GM19467 (cell line): ENCODE results near the gene TUBGCP4.

Experiments
- ATAC-seq: cut with Tn5 transposase; IDR thresholded peaks from one replicate; pipeline ENCODE4 v1.9.1; 2021; ENCODE audit warnings: mild to moderate bottlenecking, moderate library complexity; ENCODE audit not compliant: unreplicated experiment

TUBGCP4 gene

GRCh38 chr15:43403616-43404015, 32.7 kb downstream of the TUBGCP4 start:
- no peak for ATAC-seq

DNA sequence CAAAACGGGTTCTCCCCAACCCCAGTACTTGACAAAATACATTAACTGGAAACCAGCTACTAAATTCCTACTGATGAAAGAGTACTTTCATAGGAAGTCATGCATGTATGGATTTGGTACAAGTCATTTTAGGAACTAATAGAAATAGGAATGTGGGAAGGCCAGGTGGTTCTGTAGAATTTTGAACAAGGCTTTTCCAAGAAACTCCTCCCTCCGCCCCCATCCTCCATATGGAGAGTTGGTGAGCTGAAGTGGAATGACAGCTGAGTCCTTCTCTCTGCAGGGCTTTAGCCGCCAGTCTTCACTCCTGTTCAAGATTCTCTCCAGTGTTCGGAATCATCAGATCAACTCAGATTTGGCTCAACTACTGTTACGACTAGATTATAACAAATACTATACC, 33.2 kb downstream of the TUBGCP4 start:
- ATAC-seq, result no peak

- no peak for ATAC-seq
Measured at GRCh38 chr15:43406189-43406588, 35.3 kb downstream of the TUBGCP4 start.

DNA sequence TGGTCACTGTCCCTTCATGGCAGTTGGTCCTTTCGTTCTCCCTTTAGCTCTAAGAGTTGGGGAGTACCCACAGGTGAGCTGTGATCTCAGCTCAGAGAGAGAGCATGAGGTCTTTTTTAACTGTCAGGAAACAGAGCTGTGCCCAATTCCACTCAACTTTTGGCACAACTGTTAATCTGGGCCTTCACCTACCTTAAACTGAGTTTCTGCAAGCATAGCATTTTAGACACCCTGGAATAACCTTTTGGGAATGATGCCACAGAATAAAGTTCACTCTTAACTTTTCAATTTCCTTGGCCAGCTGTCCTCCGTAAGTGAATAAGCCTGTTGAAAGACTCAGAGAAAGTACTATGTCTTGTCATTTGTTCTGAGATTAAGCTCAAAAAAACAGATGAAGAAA, 35.9 kb downstream of the TUBGCP4 start:
- no peak for ATAC-seq

DNA sequence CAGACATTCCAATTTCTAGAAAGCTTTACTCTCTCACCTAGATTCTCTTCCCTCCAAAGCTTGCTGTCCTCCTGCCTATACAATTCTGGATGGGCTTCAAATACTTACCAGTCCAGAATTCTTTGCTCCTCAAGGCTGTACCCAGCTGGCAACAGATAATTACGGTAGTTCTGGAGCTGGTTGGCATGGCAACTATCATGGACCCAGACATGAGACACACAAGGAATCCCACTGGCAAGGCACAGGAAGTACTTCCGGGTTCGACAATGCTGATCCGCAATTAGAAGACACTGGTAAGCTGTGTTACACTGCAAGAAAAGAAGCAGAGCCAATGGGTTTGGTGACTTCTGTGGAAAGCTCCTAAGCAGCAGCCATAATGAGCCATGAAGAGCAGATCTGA, 37.9 kb downstream of the TUBGCP4 start:
- no peak for ATAC-seq

DNA sequence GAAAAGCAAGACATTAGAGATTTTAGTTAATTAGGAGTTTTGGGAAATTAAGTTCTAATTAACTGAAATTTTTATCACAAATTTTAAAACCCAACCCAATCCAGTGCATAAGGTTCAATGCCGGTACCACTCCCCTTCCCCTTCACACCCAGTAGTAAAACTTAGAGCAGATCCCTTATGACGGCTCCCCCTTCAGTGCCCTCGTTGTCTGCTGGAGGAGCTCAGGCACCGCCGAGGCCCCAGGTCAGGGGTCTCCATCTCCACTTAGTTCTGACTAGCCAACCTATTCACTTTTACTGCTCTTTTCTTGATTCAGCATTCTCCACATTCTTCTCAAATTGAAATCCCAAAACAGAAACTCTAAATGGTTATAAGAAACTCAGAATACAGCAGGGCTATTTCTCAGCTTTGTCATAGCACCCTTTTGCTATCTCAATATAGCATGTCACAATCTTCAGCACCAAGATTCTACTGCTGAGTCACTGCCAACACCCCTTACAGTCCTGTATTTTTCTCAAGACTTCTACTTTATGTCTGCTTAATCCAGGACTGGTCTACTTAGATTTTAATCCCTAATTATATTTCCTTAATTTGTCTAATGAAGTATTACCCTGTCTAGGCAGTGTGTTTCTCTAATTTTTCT, 39.8 kb downstream of the TUBGCP4 start:
- ATAC-seq, result no peak

GRCh38 chr15:43412096-43412495, 41.2 kb downstream of the TUBGCP4 start:
- no peak for ATAC-seq

- no peak for ATAC-seq
Measured at GRCh38 chr15:43414196-43414595, 43.3 kb downstream of the TUBGCP4 start.

DNA sequence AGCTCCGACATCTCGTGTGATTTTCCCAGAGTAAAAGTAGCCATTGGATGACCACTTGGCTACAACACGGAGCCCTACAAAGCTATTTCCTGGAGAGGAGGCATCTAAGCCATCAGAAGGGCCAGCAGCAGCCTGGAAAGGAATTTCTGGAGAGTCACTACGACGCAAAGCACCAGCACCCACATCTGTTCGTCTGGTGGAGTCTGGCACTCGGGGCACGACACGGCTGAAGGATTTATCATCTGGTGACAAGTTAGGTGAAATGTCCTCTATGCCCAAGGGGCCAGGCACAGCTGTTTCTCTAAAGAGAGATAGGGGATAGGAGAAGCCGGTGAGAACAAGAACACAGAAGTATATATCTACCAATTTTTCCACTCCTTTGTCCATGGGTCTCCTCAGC, 49.5 kb downstream of the TUBGCP4 start:
- ATAC-seq, result no peak

DNA sequence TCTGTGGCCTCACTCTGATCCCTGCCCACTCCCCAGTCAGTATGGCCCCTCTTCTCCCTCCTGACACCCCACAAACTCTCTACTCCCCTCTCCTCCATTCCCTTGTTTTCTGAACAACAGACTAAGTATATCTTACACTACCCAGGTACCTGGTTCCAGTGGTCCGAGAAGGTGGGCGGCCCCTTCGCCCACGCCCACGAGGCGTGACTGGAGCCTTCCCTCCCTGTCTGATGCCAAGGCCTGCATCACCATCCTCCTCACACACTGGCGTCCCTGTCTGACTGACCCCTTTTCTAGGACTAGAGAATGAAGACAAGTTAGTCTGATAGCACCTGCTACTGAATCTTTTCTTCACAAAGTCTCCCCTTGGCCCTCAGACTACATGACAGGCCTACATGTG, 50.0 kb downstream of the TUBGCP4 start:
- ATAC-seq, result no peak

- ATAC-seq, result no peak
Measured at GRCh38 chr15:43423793-43424192, 52.9 kb downstream of the TUBGCP4 start.

DNA sequence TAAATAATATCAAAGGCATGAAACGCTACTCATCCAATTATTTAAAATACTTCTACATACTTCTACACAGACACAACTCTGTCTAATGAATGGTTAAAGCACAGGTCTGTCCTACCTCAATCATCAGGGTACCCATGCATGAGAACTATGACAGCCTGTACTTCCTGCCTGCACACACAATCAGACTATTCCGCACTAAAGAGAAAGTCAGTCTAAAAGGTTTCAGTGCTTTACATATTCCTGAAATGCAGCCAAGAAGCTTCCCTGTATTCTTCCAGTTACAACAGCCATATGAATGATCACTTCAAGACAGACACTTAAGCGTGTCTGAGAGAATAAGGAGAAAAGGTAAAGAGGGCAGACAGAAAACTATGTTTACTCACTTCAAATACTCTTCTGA, 58.8 kb downstream of the TUBGCP4 start:
- ATAC-seq, result no peak

GRCh38 chr15:43433165-43433564, 62.3 kb downstream of the TUBGCP4 start:
- no peak for ATAC-seq

GRCh38 chr15:43433661-43434303, 62.9 kb downstream of the TUBGCP4 start:
- ATAC-seq, result no peak

- ATAC-seq, result no peak
Measured at GRCh38 chr15:43434446-43434845, 63.5 kb downstream of the TUBGCP4 start.

GRCh38 chr15:43436395-43436794, 65.5 kb downstream of the TUBGCP4 start:
- ATAC-seq, result no peak

- no peak for ATAC-seq
Measured at GRCh38 chr15:43439268-43439667, 68.4 kb downstream of the TUBGCP4 start.

- ATAC-seq, result no peak
Measured at GRCh38 chr15:43440721-43441281, 69.9 kb downstream of the TUBGCP4 start.

DNA sequence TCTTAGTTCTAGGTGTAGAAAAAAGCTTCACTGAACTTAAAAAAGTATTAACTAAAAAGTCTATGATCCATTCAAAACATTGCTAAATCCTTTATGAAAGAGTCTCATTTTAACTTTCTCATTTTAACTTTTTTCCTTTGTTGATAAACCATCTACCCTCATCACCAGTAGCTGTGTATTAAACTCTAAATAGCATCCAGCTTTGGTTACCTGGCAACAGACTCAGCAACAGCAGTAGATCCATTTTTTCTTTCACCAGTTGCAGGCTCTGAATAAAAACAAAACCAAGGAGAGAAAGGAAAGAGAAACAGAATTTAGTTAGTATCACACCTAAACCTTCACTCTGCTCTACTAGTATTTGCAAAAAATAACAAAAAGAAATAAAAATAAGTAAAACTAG, 70.4 kb downstream of the TUBGCP4 start:
- no peak for ATAC-seq

GRCh38 chr15:43446344-43446743, 75.4 kb downstream of the TUBGCP4 start:
- ATAC-seq, result no peak

GRCh38 chr15:43449981-43450380, 79.1 kb downstream of the TUBGCP4 start:
- ATAC-seq, result no peak
